ENCODE measurements around the gene LRRTM3. TPM values are rescaled to one million over a fixed set of nuclear protein-coding genes. Genes with fewer than 3 reads are reported as not detected.

Gene LRRTM3
- total RNA-seq, 2 experiments from 2014 or later, result not detected

DNA sequence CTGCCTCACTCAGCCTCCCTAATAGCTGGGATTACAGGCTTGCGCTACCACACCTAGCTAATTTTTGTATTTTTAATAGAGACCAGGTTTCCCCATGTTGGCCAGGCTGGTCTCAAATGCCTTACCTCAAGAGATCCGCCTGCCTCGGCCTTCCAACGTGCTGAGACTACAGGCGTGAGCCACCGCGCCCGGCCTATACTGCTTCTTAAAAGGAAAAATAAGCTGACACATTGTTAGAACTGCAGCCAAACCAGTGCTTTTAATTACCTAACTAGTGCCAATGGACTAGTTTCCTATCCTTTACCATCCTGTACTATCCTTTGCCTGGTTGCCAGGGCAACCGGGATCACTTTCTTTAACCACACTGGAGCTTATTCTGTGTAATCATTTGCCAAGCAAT is 108.0 kb downstream of the LRRTM3 start:
- H3K4me1 Mint-ChIP-seq (ENCODE audit: low read depth), result no peaks in the 10 kb centered on the region
- TF ChIP-seq, protein P1, sequence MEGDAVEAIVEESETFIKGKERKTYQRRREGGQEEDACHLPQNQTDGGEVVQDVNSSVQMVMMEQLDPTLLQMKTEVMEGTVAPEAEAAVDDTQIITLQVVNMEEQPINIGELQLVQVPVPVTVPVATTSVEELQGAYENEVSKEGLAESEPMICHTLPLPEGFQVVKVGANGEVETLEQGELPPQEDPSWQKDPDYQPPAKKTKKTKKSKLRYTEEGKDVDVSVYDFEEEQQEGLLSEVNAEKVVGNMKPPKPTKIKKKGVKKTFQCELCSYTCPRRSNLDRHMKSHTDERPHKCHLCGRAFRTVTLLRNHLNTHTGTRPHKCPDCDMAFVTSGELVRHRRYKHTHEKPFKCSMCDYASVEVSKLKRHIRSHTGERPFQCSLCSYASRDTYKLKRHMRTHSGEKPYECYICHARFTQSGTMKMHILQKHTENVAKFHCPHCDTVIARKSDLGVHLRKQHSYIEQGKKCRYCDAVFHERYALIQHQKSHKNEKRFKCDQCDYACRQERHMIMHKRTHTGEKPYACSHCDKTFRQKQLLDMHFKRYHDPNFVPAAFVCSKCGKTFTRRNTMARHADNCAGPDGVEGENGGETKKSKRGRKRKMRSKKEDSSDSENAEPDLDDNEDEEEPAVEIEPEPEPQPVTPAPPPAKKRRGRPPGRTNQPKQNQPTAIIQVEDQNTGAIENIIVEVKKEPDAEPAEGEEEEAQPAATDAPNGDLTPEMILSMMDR (IDR thresholded peaks at IDR 0.05), result no peak
- H3K36me3 Mint-ChIP-seq (ENCODE audit: low read depth), result no peaks in the 10 kb centered on the region
- H3K9me3 Mint-ChIP-seq, result no peaks in the 10 kb centered on the region
- H3K4me3 Mint-ChIP-seq, result no peak overlapping the region
- H3K27me3 Mint-ChIP-seq, result no peaks in the 10 kb centered on the region
- ATAC-seq (no peak), DNase-seq (no peak)
- intact Hi-C loops (cut with micrococcal nuclease), result no loop called here
- CTCF ChIA-PET, result no interaction called here
- H3K27ac Mint-ChIP-seq, result no peak overlapping the region
- POLR2A ChIA-PET, result no interaction called here

DNA sequence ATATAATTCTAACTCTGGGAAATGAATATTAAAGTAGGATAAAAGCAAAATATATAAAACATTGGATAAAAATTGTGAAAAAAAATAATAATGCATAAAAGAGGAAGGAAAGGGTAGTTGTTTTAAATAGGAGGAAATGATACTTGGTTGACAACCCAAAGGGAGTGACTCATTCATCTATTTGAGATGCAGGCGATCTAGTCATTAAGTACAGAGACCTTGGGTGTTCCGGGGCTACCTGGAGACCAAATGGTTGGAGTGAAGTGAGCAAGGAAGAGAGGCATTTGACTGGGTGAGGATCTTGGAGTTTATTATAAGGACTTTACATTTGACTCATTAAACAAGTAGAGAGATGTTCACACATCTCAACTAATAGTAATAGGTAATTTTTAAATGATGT is 111.0 kb downstream of the LRRTM3 start:
- ATAC-seq (no peak), DNase-seq (no peak)
- TF ChIP-seq, protein P1 (IDR thresholded peaks at IDR 0.05), result no peak
- ChIA-PET POLR2A (no interaction called here), CTCF (no interaction called here)
- Mint-ChIP-seq H3K4me3 (no peak overlapping the region), H3K27ac (no peak overlapping the region), H3K4me1 (ENCODE audit: low read depth) (no peaks in the 10 kb centered on the region), H3K9me3 (no peaks in the 10 kb centered on the region), H3K36me3 (ENCODE audit: low read depth) (no peaks in the 10 kb centered on the region), H3K27me3 (no peaks in the 10 kb centered on the region)
- intact Hi-C loops (cut with micrococcal nuclease), result no loop called here

DNA sequence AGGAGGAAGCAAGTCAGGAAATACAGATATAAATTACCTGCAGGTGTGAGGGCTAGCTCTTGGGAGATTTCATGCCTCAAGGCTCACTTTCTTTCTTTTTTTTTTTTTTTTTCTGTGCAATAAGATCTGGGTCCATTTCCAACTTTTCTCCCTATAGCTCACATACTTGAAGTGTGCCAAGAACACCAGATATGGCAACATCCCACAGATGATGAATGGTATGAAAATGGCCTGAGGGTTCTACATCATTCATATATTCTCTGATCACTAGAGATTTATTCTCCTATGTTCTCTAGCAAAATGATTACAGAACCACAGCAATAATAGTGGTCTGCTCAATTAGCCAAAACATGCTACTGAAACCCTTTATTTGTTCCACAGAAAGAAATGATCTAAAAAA is 117.2 kb downstream of the LRRTM3 start:
- ATAC-seq (no peak), DNase-seq (no peak)
- TF ChIP-seq, protein P1 (IDR thresholded peaks at IDR 0.05), result no peak
- ChIA-PET CTCF (no interaction called here), POLR2A (no interaction called here)
- Mint-ChIP-seq H3K27me3 (no peaks in the 10 kb centered on the region), H3K4me1 (ENCODE audit: low read depth) (no peaks in the 10 kb centered on the region), H3K36me3 (ENCODE audit: low read depth) (no peaks in the 10 kb centered on the region), H3K9me3 (peaks cover 2% of the 10 kb centered on the region), H3K4me3 (no peak overlapping the region), H3K27ac (no peak overlapping the region)
- intact Hi-C loops (cut with micrococcal nuclease), result no loop called here

DNA sequence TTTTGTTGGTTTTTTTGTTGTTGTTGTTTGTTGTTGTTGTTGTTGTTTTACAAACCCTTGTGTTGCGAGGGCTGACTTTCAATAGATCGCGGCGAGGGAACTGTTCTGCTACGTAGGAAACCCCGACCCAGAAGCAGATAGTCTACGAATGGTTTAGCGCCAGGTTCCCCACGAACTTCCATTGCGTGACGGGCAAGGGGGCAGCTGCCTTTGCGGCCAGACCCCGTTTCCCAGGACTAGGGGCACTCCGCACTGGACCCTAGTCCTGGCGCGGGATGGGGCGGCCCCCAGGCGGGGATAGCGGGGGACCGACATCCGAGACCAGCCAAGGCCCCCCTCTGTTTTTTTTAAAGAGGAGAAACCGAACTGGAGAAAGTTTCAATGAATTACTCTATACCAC is 119.6 kb downstream of the LRRTM3 start:
- intact Hi-C loops (cut with micrococcal nuclease), result no loop called here
- no peak for DNase-seq
- ATAC-seq, result no peak
- POLR2A ChIA-PET, result no interaction called here
- CTCF ChIA-PET, result no interaction called here
- no peak overlapping the region for H3K4me3 Mint-ChIP-seq
- H3K4me1 Mint-ChIP-seq (ENCODE audit: low read depth), result no peaks in the 10 kb centered on the region
- H3K9me3 Mint-ChIP-seq, result peaks cover 2% of the 10 kb centered on the region
- no peaks in the 10 kb centered on the region for H3K27me3 Mint-ChIP-seq
- H3K36me3 Mint-ChIP-seq (ENCODE audit: low read depth), result no peaks in the 10 kb centered on the region
- H3K27ac Mint-ChIP-seq, result no peak overlapping the region
- TF ChIP-seq, protein P1 (IDR thresholded peaks at IDR 0.05), result no peak

DNA sequence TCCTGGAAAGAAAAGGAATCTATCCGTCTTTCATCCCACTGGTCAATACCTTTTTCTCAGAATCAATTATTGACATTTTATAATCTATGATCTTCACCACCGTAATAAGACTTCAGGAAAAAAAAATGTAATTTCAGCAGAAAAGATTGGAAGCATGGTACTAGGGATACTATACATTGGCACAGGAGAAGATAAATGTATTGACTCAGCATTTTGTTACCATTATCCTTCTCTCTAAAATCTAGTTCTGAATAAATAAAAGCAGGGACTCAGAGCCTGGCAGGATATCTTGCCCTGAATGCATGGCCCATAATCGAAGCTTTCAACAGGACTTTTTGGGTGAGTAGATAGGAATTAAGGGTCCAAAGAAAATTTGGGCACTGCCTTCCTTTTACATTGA is 120.7 kb downstream of the LRRTM3 start:
- ATAC-seq (no peak), DNase-seq (no peak)
- Mint-ChIP-seq H3K27ac (no peak overlapping the region), H3K36me3 (ENCODE audit: low read depth) (no peaks in the 10 kb centered on the region), H3K27me3 (no peaks in the 10 kb centered on the region), H3K4me1 (ENCODE audit: low read depth) (no peaks in the 10 kb centered on the region), H3K4me3 (no peak overlapping the region), H3K9me3 (peaks cover 2% of the 10 kb centered on the region)
- intact Hi-C loops (cut with micrococcal nuclease), result no loop called here
- POLR2A ChIA-PET, result no interaction called here
- TF ChIP-seq, protein P1 (IDR thresholded peaks at IDR 0.05), result no peak
- CTCF ChIA-PET, result no interaction called here

Data from activated CD8-positive, alpha-beta T cell treated with anti-CD3 and anti-CD28 coated beads for 36 hours (primary cell).